ENCODE results near the gene SURF2.

SURF2 gene

DNA sequence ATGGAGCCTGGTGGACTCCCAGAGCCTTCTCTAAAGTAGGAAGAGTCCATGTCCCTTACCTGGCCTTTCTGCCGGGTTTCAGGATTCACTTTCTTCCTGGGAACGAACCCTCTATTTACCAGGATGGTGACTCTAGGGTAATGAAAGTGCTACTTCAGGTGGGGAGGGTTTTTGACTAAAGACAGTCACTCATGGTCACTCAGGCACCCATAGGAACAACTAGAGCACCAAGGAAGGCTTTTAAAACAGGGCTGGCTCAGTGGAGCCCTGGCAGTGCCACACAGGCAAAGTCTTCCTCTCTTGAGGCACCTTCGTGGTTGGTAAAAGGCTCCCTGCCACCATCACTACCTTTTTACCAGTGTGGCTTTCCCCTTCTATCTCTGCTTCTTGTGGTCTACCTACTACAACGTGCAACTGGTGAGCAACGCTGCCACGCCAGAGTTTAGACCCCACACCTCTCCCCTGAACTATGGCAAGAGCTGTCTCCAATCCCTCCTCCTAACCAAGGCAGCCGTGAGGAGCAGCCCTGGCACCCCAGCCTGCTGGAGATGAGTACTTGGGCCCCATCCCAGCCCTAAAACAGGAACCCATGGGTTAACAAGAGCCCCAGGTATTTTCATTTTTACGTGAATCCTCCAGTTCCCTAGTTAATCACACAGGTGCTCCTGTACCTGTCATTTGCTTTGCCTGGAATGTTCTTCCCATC lies 3.6 kb upstream of the SURF2 start:
- no peak for DNase-seq (ENCODE audit: low spot score)
- no peak for TF ChIP-seq CTCF (IDR thresholded peaks at IDR 0.05; ENCODE audit: extremely low read depth, insufficient read depth, missing control alignments)
- in situ Hi-C loops (cut with MboI; ENCODE audit: low pct_unique_long_range_greater_than_20kb, low sequenced_read_pairs, unreplicated experiment) = no loop called here

DNA sequence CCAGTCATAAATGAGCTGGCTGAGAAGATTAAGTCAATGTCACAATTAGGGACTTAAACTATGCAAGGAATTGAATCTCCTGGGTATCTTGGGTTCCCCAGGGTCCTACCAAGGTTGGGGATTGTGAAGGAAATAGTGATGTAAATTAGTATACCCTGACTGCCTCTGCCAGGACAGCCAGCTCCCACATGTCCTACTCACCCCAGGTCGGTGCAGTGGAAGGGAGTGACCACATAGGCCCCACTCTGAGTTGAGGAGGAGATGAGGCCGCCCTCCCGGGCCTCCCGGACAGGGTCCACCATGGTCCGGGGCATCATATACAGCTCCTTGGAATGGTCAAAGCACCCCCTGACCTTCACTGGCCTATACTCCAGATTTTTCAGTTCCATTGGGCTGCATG lies 2.8 kb upstream of the SURF2 start:
- in situ Hi-C loops (cut with MboI; ENCODE audit: low pct_unique_long_range_greater_than_20kb, low sequenced_read_pairs, unreplicated experiment) = no loop called here
- no peak for DNase-seq (ENCODE audit: low spot score)
- TF ChIP-seq CTCF (IDR thresholded peaks at IDR 0.05; ENCODE audit: extremely low read depth, insufficient read depth, missing control alignments) = no peak

DNA sequence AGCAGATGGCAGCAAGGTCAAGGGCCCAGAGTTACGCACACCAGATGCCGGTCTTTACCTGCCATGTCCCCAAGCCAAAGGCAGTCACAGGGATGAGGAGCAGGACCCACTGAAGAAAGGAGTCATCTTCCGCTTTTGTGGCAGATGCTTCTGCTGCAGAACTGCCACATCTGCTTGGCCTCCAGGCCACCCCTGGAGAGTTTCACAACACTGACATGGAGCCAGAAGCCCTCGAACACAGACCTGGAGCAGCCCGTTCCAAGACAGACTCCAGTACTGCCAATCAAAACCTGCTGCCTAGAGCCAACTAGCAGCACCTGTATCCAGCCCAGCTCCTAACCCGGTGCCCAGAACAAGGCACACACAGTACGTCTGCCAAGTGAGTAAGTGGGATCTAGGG lies 1.6 kb upstream of the SURF2 start:
- in situ Hi-C loops (cut with MboI; ENCODE audit: low pct_unique_long_range_greater_than_20kb, low sequenced_read_pairs, unreplicated experiment) = no loop called here
- no peak for DNase-seq (ENCODE audit: low spot score)

GRCh38 chr9:133355881-133356357 lies 431 bp upstream of the SURF2 start:
- in situ Hi-C loops (cut with MboI; ENCODE audit: low pct_unique_long_range_greater_than_20kb, low sequenced_read_pairs, unreplicated experiment) = no loop called here
- TF ChIP-seq CTCF (IDR thresholded peaks at IDR 0.05; ENCODE audit: extremely low read depth, insufficient read depth, missing control alignments) = no peak
- DNase-seq (ENCODE audit: low spot score) = no peak

More for the DNA sequence above, 1.6 kb upstream of the SURF2 start:
- no peak for TF ChIP-seq CTCF (IDR thresholded peaks at IDR 0.05; ENCODE audit: extremely low read depth, insufficient read depth, missing control alignments)

DNA sequence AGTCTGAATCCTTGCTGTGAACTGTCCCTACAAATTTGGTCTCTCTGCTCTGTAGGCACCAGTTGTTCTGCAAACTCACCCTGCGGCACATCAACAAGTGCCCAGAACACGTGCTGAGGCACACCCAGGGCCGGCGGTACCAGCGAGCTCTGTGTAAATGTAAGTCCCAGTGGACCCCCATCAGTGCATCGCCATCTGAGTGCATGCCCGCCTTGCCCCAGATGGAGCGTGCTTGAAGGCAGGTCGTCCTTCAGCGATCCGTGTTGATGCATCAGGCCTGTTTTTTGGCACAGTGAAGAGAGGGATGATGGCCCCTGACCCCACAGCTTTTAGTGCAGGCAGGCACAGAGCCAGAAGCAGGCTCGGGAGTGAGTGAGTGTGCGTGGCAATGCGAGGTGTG lies 1.3 kb downstream of the SURF2 start:
- in situ Hi-C loops (cut with MboI; ENCODE audit: low pct_unique_long_range_greater_than_20kb, low sequenced_read_pairs, unreplicated experiment) = no loop called here
- DNase-seq (ENCODE audit: low spot score) = no peak
- TF ChIP-seq CTCF (IDR thresholded peaks at IDR 0.05; ENCODE audit: extremely low read depth, insufficient read depth, missing control alignments) = no peak

GRCh38 chr9:133359399-133360175 lies 3.2 kb downstream of the SURF2 start:
- TF ChIP-seq CTCF (IDR thresholded peaks at IDR 0.05; ENCODE audit: extremely low read depth, insufficient read depth, missing control alignments) = peak; percentile 9
- DNase-seq (ENCODE audit: low spot score) = no peak
- in situ Hi-C loops (cut with MboI; ENCODE audit: low pct_unique_long_range_greater_than_20kb, low sequenced_read_pairs, unreplicated experiment) = no loop called here
